Measurements from ENCODE around the gene RPS6KA2.
A peak's percentile ranks its signal among the peaks of the same experiment; 100 is the strongest.

Gene RPS6KA2

DNA sequence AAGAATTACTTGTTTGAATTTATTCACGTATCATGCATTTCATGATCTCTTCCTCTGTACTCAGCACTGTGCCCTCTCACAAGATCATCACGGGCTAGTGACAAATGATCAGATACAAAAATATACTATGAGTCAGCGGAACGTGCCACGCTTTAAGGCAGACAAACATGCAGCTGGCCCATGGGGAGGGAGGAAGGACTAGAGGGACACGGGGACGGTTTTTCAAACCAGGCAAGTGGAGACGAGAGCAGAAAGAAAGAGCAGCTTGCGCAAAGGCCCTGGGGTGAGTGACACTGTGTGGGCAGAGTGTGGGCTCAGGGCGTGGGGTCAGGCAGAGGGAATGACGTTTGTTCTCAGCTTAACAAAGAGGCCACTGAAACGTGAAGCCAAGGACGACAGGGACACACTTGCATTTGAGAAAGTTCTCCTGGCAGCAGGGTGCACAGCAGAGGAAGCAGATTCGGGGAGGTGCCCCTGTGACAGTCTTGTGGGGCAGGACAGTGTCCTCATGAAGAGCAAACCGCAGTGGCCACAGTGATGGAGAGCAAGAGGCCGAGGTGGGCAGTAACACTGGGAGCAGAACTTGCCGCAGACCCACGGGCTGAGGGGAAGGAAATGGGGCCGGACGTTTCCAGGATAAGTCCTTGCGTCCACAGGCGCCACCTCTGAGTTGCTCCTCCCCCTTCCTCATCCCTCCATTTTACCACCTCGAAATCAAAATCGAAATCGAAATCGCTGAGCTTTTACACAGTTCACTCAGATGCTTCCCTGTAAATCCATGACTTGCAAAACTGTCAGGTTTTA is 6.9 kb upstream of the RPS6KA2 start:
- no peak overlapping the region for H3K4me3 ChIP-seq (ENCODE audit: low read depth, low read length)
- DNase-seq (ENCODE audit: low read depth, low spot score): no peak
- ChIA-PET CTCF (no interaction called here), POLR2A (no interaction called here)
- TF ChIP-seq, protein P1, sequence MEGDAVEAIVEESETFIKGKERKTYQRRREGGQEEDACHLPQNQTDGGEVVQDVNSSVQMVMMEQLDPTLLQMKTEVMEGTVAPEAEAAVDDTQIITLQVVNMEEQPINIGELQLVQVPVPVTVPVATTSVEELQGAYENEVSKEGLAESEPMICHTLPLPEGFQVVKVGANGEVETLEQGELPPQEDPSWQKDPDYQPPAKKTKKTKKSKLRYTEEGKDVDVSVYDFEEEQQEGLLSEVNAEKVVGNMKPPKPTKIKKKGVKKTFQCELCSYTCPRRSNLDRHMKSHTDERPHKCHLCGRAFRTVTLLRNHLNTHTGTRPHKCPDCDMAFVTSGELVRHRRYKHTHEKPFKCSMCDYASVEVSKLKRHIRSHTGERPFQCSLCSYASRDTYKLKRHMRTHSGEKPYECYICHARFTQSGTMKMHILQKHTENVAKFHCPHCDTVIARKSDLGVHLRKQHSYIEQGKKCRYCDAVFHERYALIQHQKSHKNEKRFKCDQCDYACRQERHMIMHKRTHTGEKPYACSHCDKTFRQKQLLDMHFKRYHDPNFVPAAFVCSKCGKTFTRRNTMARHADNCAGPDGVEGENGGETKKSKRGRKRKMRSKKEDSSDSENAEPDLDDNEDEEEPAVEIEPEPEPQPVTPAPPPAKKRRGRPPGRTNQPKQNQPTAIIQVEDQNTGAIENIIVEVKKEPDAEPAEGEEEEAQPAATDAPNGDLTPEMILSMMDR (IDR thresholded peaks at IDR 0.05; ENCODE audit: insufficient read depth, low read length, missing control alignments): no peak

DNA sequence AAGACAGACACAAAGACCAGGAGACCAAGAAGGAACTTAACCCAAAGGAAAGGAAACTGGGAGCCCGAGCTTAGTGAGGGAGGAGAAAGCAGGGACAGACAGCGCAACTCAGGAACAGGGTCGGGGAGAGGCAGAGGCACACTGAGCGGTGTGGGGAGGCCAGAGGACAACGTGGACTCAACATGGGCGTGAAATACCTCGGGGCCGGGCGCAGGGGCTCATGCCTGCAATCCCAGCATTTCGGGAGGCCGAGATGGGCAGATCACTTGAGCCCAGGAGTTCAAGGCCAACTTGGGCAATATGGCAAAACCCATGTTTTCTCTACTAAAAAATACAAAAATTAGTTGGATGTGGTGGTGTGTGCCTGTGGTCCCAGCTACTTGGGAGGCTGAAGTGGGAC is 5.7 kb upstream of the RPS6KA2 start:
- POLR2A ChIA-PET: no interaction called here

DNA sequence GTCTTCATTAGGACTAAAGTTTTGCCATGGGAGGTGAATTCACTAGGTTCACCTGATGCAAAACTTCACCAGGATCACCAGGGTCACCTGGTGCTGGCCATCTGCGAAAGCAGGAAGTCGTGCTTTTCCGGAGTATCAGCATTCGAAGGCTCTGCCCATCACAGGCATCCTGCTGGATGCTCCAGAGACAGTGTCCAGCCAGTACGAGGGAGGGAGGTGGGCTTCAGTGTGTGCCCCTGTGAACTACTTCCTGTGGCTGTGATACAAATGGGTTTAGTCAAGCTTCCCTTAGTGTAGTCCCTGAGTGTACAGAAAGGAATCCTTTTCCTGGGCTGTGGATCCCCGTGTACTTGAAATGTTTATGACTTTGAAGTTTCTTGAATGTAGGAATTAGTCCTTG is 3.4 kb upstream of the RPS6KA2 start:
- no peak for DNase-seq (ENCODE audit: low read depth, low spot score)
- ChIA-PET CTCF (no interaction called here), POLR2A (no interaction called here)
- no peak overlapping the region for H3K4me3 ChIP-seq (ENCODE audit: low read depth, low read length)
- TF ChIP-seq, protein P1 (IDR thresholded peaks at IDR 0.05; ENCODE audit: insufficient read depth, low read length, missing control alignments): no peak

More for the DNA sequence above, 5.7 kb upstream of the RPS6KA2 start:
- no peak for DNase-seq (ENCODE audit: low read depth, low spot score)
- no peak overlapping the region for H3K4me3 ChIP-seq (ENCODE audit: low read depth, low read length)
- TF ChIP-seq, protein P1 (IDR thresholded peaks at IDR 0.05; ENCODE audit: insufficient read depth, low read length, missing control alignments): no peak
- CTCF ChIA-PET: no interaction called here

DNA sequence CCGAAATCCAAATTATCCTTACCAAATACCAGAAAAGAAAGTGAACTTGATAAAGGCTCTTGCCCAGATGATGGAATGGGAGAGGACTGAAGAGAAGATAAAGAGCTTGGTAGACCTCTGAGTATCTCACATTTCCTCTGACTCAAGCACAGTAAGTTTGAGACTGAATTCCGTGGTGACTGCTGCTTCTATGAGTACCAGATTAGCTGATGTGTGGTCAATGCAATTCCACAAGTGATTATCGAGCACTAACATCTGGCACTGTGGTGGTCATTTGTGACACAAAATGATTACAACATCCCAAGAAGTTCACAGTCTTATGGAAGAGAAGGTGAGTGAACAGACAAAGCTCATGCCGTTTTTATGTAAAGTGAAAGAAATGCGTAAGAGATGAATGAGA is 2.6 kb upstream of the RPS6KA2 start:
- no peak overlapping the region for H3K4me3 ChIP-seq (ENCODE audit: low read depth, low read length)
- TF ChIP-seq, protein P1 (IDR thresholded peaks at IDR 0.05; ENCODE audit: insufficient read depth, low read length, missing control alignments): no peak
- no peak for DNase-seq (ENCODE audit: low read depth, low spot score)
- POLR2A ChIA-PET: no interaction called here
- CTCF ChIA-PET: interaction anchor here (0.8 kb wide), 1 partner anchor 9 kb away, joined by 3 read pairs; no protein-coding TSS in a partner anchor

DNA sequence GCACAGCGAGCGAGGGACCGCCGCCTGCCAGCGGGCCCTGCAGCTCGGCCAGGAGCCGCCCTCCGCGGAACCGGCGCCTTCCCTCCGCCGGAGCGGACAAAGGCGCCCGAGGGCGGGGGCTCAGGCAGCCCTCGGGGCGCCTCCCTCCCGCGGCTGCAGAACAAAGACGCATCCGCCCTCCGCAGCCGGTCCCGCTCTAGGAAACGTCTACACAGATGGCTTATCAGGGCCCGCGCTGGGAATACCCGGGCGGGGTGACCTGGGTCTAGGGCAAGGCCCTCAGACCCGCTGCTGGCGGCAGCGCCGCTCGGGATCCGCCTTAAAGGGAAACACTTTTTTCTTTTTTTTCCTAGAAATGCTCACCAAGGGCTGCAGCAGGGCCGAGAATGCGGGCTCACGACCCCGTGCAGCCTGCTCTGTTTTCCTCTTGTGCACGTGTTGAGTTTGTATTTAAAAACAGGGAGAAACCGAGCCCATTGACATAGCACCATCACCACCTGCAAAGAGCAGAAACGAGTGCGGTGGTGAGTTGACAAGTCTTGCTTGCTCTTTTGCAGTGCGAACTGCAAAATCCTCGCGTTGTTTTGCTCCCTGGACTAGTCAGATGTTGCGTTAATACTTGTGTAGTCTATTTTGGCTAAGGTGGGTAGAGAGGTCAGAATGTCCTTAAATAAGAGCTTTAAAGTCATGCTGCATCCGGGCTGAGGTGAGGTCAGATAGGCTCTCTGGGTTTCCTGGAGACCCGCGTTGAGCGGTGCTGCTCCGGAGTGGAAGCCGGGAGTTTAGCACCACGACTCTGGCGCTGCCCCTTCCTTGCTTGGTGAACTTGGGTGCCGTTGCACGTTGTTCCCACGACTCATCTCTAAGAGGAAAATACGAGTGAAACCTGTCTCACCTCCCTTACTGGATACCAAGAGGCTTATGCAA is 1.1 kb upstream of the RPS6KA2 start:
- ChIA-PET CTCF (interaction anchor here (0.8 to 2.4 kb wide), 6 partner anchors 10 to 113 kb away, joined by 3 to 10 read pairs (median 3); no protein-coding TSS in a partner anchor), POLR2A (interaction anchor here (0.7 to 1.8 kb wide), 6 partner anchors 8 to 162 kb away, joined by 3 to 9 read pairs (median 4); no protein-coding TSS in a partner anchor)
- H3K4me3 ChIP-seq (ENCODE audit: low read depth, low read length): peak overlapping the region; percentile 65
- no peak for DNase-seq (ENCODE audit: low read depth, low spot score)
- TF ChIP-seq, protein P1 (IDR thresholded peaks at IDR 0.05; ENCODE audit: insufficient read depth, low read length, missing control alignments): no peak

Measured in AG04449 (cell line).